Measurements from ENCODE around the gene GRPR.

DNA sequence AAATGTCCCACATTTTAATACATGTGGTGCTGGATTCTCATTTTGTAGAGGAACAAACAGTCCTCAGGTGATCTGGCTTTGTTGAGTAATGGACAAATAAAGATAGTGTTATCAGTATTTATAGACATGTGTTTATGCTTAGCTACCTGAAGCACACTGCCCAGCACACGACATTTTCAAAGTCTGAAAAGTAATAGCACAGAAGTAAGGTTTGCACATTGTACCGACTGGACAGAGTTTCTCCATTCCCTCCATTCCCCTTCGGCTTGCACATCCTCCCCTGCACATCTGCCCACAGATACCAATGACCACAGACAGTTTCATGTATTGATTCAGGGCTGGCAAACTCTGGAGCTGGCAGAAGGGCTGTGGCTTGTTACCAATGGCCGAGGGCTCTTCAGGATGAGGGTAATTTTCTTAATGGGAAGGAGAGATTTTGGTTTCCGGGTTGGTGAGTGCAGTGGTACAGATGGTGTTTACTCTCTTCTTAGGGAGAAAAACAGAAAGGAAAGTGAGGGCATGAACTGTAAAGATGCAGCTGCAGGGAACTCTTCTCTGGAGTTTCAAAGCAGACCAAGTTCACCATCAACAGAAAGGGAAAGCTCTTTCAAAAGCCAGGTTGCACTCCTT lies 2.3 kb downstream of the GRPR start:
- no peak for TF ChIP-seq CTCF (IDR thresholded peaks at IDR 0.05)
- no peak for TF ChIP-seq EP300 (IDR thresholded peaks at IDR 0.05; ENCODE audit: borderline replicate concordance in 1 of 2, low read depth in 1 of 2, low read length in 1 of 2)
- TF ChIP-seq MAX (IDR thresholded peaks at IDR 0.05; ENCODE audit: low read depth): no peak
- TF ChIP-seq GABPA (IDR thresholded peaks at IDR 0.05; ENCODE audit: low read depth): no peak
- no peak for TF ChIP-seq POLR2AphosphoS5 (IDR thresholded peaks at IDR 0.05; ENCODE audit: low read depth, low read length)
- no peak for TF ChIP-seq RCOR1 (IDR thresholded peaks at IDR 0.05; ENCODE audit: low read length)
- TF ChIP-seq FOXM1 (IDR thresholded peaks at IDR 0.05; ENCODE audit: low read depth): no peak
- TF ChIP-seq CHD2 (IDR thresholded peaks at IDR 0.05; ENCODE audit: low read length, partially characterized antibody): no peak
- TF ChIP-seq REST (IDR thresholded peaks at IDR 0.05; ENCODE audit: low read depth, low read length): no peak
- TF ChIP-seq GATA2 (CRISPR knock-in tag; IDR thresholded peaks at IDR 0.05): no peak
